Fibroblast of the conjunctiva (primary cell): Measurements from ENCODE around the gene KIF26B.

Experiments used
- DNase-seq: peaks from one replicate; pipeline ENCODE4 v3.0.0-alpha.2; 2010; ENCODE audit warnings: low read depth

The KIF26B gene

GRCh38 chr1:245428681-245429080, 273.9 kb downstream of the KIF26B start:
- DNase-seq = no peak

GRCh38 chr1:245431706-245432105, 276.9 kb downstream of the KIF26B start:
- no peak for DNase-seq

- DNase-seq = no peak
These were observed 277.6 kb downstream of the KIF26B start for GRCh38 chr1:245432228-245432875.

GRCh38 chr1:245433561-245433960, 278.8 kb downstream of the KIF26B start:
- DNase-seq = no peak

GRCh38 chr1:245434280-245434679, 279.5 kb downstream of the KIF26B start:
- DNase-seq = no peak

- DNase-seq = no peak
These were observed 281.6 kb downstream of the KIF26B start for GRCh38 chr1:245436407-245436806.

- no peak for DNase-seq
These were observed 282.7 kb downstream of the KIF26B start for GRCh38 chr1:245437369-245438062.

- no peak for DNase-seq
These were observed 286.1 kb downstream of the KIF26B start for GRCh38 chr1:245440922-245441321.

- DNase-seq = no peak
These were observed 286.9 kb downstream of the KIF26B start for GRCh38 chr1:245441689-245442088.

GRCh38 chr1:245444147-245444828, 289.5 kb downstream of the KIF26B start:
- DNase-seq = no peak

GRCh38 chr1:245444945-245445344, 290.2 kb downstream of the KIF26B start:
- no peak for DNase-seq

- no peak for DNase-seq
These were observed 293.7 kb downstream of the KIF26B start for GRCh38 chr1:245448531-245448930.

GRCh38 chr1:245448975-245449431, 294.2 kb downstream of the KIF26B start:
- no peak for DNase-seq

- no peak for DNase-seq
These were observed 298.8 kb downstream of the KIF26B start for GRCh38 chr1:245453541-245453940.

GRCh38 chr1:245454051-245454450, 299.3 kb downstream of the KIF26B start:
- DNase-seq = no peak

- no peak for DNase-seq
These were observed 302.8 kb downstream of the KIF26B start for GRCh38 chr1:245457562-245457961.

- no peak for DNase-seq
These were observed 303.4 kb downstream of the KIF26B start for GRCh38 chr1:245458234-245458633.

- no peak for DNase-seq
These were observed 304.0 kb downstream of the KIF26B start for GRCh38 chr1:245458761-245459174.

GRCh38 chr1:245459621-245460020, 304.8 kb downstream of the KIF26B start:
- no peak for DNase-seq

GRCh38 chr1:245461681-245462080, 306.9 kb downstream of the KIF26B start:
- no peak for DNase-seq

- no peak for DNase-seq
These were observed 307.4 kb downstream of the KIF26B start for GRCh38 chr1:245462161-245462560.

GRCh38 chr1:245463392-245464165, 308.8 kb downstream of the KIF26B start:
- DNase-seq = no peak
